B cell (primary cell): ENCODE results near the gene GPR37L1. TPM values are rescaled to one million over a fixed set of nuclear protein-coding genes. Genes with fewer than 3 reads are reported as not detected.

Experiments used
- ATAC-seq: fragments of 200-7000 bp; cut with Tn5 transposase; one replicate; pipeline ENCODE4 v1.10.0; 2021; ENCODE audit warnings: low read depth, mild to moderate bottlenecking, moderate number of reproducible peaks, moderate library complexity
- CTCF ChIA-PET: fragments of 350-600 bp; sonication (Branson Sonifier 250); formaldehyde crosslinking; loops from one replicate; lab custom pipeline; 2021; ENCODE audit warnings: antibody characterized with exemption, inconsistent platforms; lab: Charles Lee
- POLR2A ChIA-PET: fragments of 350-600 bp; sonication (Branson Sonifier 250); formaldehyde crosslinking; loops from one replicate; lab custom pipeline; 2021; ENCODE audit warnings: antibody characterized with exemption; lab: Charles Lee
- DNase-seq: peaks from one replicate; pipeline ENCODE4 v3.0.0; 2013
- H2AFZ ChIP-seq: 2 replicates; pipeline ENCODE4 v1.6.1; 2012; ENCODE audit warnings: mild to moderate bottlenecking, low read depth, low read length; ENCODE audit not compliant: insufficient read depth, poor library complexity, severe bottlenecking
- H3K27ac ChIP-seq, 2 donors: 1 replicate in 1 of 2; 2 replicates in 1 of 2; pipeline ENCODE4 v1.5.1; 2012 to 2013; ENCODE audit warnings: low read length in 2 of 2, mild to moderate bottlenecking in 2 of 2, moderate library complexity in 1 of 2
- H3K27me3 ChIP-seq, 4 experiments: fragments of 200-600 bp in 1 of 4; sonication (generic) in 1 of 4; replicated peaks in 1 of 4; 1 replicate in 2 of 4; 2 replicates in 2 of 4; pipeline versions ENCODE4 v1.6.1 to v1.7.0; 2013 to 2016; ENCODE audit warnings: low read length in 3 of 4, mild to moderate bottlenecking in 2 of 4, mixed read lengths in 1 of 4, moderate library complexity in 1 of 4; ENCODE audit not compliant: insufficient read depth in 4 of 4, control insufficient read depth in 3 of 4; ENCODE audit errors: control extremely low read depth in 1 of 4
- H3K36me3 ChIP-seq, 2 experiments: replicated peaks in 1 of 2; 1 replicate in 1 of 2; 2 replicates in 1 of 2; pipeline versions ENCODE4 v1.6.1 to v1.7.1; 2013; ENCODE audit warnings: low read length in 1 of 2; ENCODE audit not compliant: insufficient read depth in 2 of 2, control insufficient read depth in 1 of 2; ENCODE audit errors: control extremely low read depth in 1 of 2, extremely low read depth in 1 of 2
- H3K4me1 ChIP-seq, 2 donors: fragments of 200-600 bp in 1 of 2; sonication (generic) in 1 of 2; 1 replicate in 1 of 2; 2 replicates in 1 of 2; pipeline versions ENCODE4 v1.5.1 to v1.6.1; 2013 to 2017; ENCODE audit warnings: low read length in 2 of 2; ENCODE audit not compliant: control insufficient read depth in 2 of 2, insufficient read depth in 2 of 2
- H3K4me2 ChIP-seq: replicated peaks from 2 replicates; pipeline ENCODE3; 2012; ENCODE audit warnings: mild to moderate bottlenecking, low read depth, low read length; ENCODE audit not compliant: poor library complexity, severe bottlenecking
- H3K4me3 ChIP-seq, 5 experiments: fragments of 200-600 bp in 1 of 5; sonication (generic) in 1 of 5; 1 replicate in 3 of 5; 2 replicates in 2 of 5; pipeline versions ENCODE4 v1.5.1 to v1.7.0; 2011 to 2016; ENCODE audit warnings: low read length in 4 of 5, mild to moderate bottlenecking in 4 of 5, low read depth in 2 of 5, control low read depth in 1 of 5, moderate library complexity in 1 of 5; ENCODE audit not compliant: insufficient read depth in 1 of 5; ENCODE audit errors: control extremely low read depth in 1 of 5, extremely low read depth in 1 of 5
- H3K79me2 ChIP-seq: fragments of 200-600 bp; sonication (generic); one replicate; pipeline ENCODE4 v1.6.0; 2016; ENCODE audit warnings: low read length; ENCODE audit not compliant: control insufficient read depth, insufficient read depth
- H3K9ac ChIP-seq: fragments of 200-600 bp; sonication (generic); 2 replicates; pipeline ENCODE4 v1.6.1; 2017; ENCODE audit warnings: mild to moderate bottlenecking, low read length, moderate library complexity
- H3K9me3 ChIP-seq, 3 donors: one replicate each; pipeline versions ENCODE4 v1.6.1 to v1.7.1; 2013; ENCODE audit warnings: low read length in 2 of 3; ENCODE audit not compliant: control insufficient read depth in 2 of 3, insufficient read depth in 1 of 3; ENCODE audit errors: control extremely low read depth in 1 of 3
- H4K20me1 ChIP-seq: 2 replicates; pipeline ENCODE4 v1.6.0; 2012; ENCODE audit warnings: mild to moderate bottlenecking, low read length; ENCODE audit not compliant: insufficient read depth, control insufficient read depth, poor library complexity, severe bottlenecking
- H3K27ac Mint-ChIP-seq: one replicate; pipeline ENCODE4 v1.8.0; 2021; ENCODE audit warnings: mixed read lengths
- H3K27me3 Mint-ChIP-seq: one replicate; pipeline ENCODE4 v1.8.0; 2021; ENCODE audit warnings: mixed read lengths
- H3K4me1 Mint-ChIP-seq: one replicate; pipeline ENCODE4 v1.8.0; 2021; ENCODE audit warnings: mixed read lengths
- H3K4me3 Mint-ChIP-seq: one replicate; pipeline ENCODE4 v1.8.0; 2021; ENCODE audit warnings: mixed read lengths
- H3K9me3 Mint-ChIP-seq: one replicate; pipeline ENCODE4 v1.8.0; 2022; ENCODE audit warnings: mixed read lengths; ENCODE audit not compliant: insufficient read depth
- CTCF ChIP-seq: fragments of 200-600 bp; IDR thresholded peaks from one replicate; pipeline ENCODE4 v1.8.0; 2022; ENCODE audit warnings: antibody characterized with exemption, mild to moderate bottlenecking
- EZH2 ChIP-seq: IDR thresholded peaks from 2 replicates; pipeline ENCODE4 v1.6.1; 2012; ENCODE audit warnings: borderline replicate concordance, low read depth, mild to moderate bottlenecking, moderate library complexity, low read length; ENCODE audit not compliant: insufficient read depth, poor library complexity, severe bottlenecking
- WGBS: methylation state at CpG from one replicate; pipeline ENCODE4 v1.1.5; 2013; ENCODE audit warnings: missing lambda C conversion rate; ENCODE audit not compliant: insufficient coverage; 5-methylcytosine and 5-hydroxymethylcytosine counted together
- intact Hi-C: fragments of 100-400 bp; cut with micrococcal nuclease; formaldehyde crosslinking; loops from one replicate; pipeline ENCODE4 v1.10.0; 2022
- polyA plus RNA-seq: library from polyadenylated mRNA; depleted of rRNA; stranded (reverse); fragments of >200 nt; gene quantifications from 2 replicates; pipeline ENCODE4 v1.2.3, GENCODE V29; 2012
- total RNA-seq, 2 donors: library from RNA; stranded (reverse); fragments of 120-200 nt in 1 of 2; gene quantifications; 1 replicate in 1 of 2; 2 replicates in 1 of 2; pipeline versions ENCODE4 v1.2.3 to v1.2.4, GENCODE V29; 2013 to 2022

GPR37L1 gene
- total and polyA plus RNA-seq, 2 donors (not counting 1 experiment from before 2014, with no cell fraction given), result not detected

- no peak overlapping the region for H3K27ac Mint-ChIP-seq
- peaks cover 13% of the 10 kb centered on the region for H3K27me3 Mint-ChIP-seq
- H3K4me3 Mint-ChIP-seq, result no peak overlapping the region
- Histone ChIP-seq H3K4me2 (no peak overlapping the region), H3K27me3 (peaks cover 0 to 2% (median 0%) of the 10 kb centered on the region in 4 experiments), H3K79me2 (no peaks in the 10 kb centered on the region), H3K9me3 (no peaks in the 10 kb centered on the region), H2AFZ (no peak overlapping the region), H3K4me1 (no peaks in the 10 kb centered on the region), H3K36me3 (no peaks in the 10 kb centered on the region), H3K27ac (no peak overlapping the region), H3K9ac (no peak overlapping the region), H4K20me1 (no peaks in the 10 kb centered on the region), H3K4me3 (no peak overlapping the region)
- WGBS, result 71% methylated on average over 7 of the region's 7 CpGs
- H3K4me1 Mint-ChIP-seq, result no peaks in the 10 kb centered on the region
- no peak for DNase-seq
- TF ChIP-seq CTCF, result no peak
- no peak for TF ChIP-seq EZH2
- ATAC-seq, result no peak
- intact Hi-C loops, result no loop called here
- POLR2A ChIA-PET, result no interaction called here
- CTCF ChIA-PET, result no interaction called here
- H3K9me3 Mint-ChIP-seq, result no peaks in the 10 kb centered on the region
Measured at GRCh38 chr1:202121006-202121405, 1.7 kb upstream of the GPR37L1 start.

GRCh38 chr1:202123336-202123813, 658 bp downstream of the GPR37L1 start:
- Mint-ChIP-seq H3K27me3 (peaks cover 22% of the 10 kb centered on the region), H3K27ac (no peak overlapping the region), H3K9me3 (no peaks in the 10 kb centered on the region), H3K4me1 (no peaks in the 10 kb centered on the region), H3K4me3 (no peak overlapping the region)
- Histone ChIP-seq H3K4me2 (no peak overlapping the region), H2AFZ (no peak overlapping the region), H3K4me3 (no peak overlapping the region), H3K4me1 (no peaks in the 10 kb centered on the region), H4K20me1 (no peaks in the 10 kb centered on the region), H3K79me2 (no peaks in the 10 kb centered on the region), H3K27me3 (peaks cover 0 to 5% (median 0%) of the 10 kb centered on the region in 4 experiments), H3K9ac (no peak overlapping the region), H3K27ac (no peak overlapping the region), H3K9me3 (no peaks in the 10 kb centered on the region), H3K36me3 (no peaks in the 10 kb centered on the region)
- ATAC-seq, result no peak
- TF ChIP-seq EZH2 (no peak), CTCF (no peak)
- ChIA-PET CTCF (no interaction called here), POLR2A (no interaction called here)
- intact Hi-C loops, result no loop called here
- DNase-seq, result no peak
- WGBS, result 89% methylated on average over 10 of the region's 10 CpGs
